D721Med (cell line): Measurements from ENCODE around the gene ASIC2.

Experiments used
- DNase-seq: peaks from one replicate; pipeline ENCODE4 v3.0.0; 2011; ENCODE audit warnings: low spot score; ENCODE audit not compliant: insufficient read length
- FAIRE-seq: peaks from 2 replicates; lab custom pipeline; 2011; peaks lifted over from hg19 to GRCh38; lab: Jason Lieb, UNC
- TF ChIP-seq, protein P1 (sequence below): IDR thresholded peaks from 2 replicates; pipeline ENCODE4 v1.5.1; 2012; ENCODE audit warnings: mild to moderate bottlenecking, control low read depth; ENCODE audit not compliant: insufficient read depth; ENCODE audit errors: missing control alignments

The ASIC2 gene

DNA sequence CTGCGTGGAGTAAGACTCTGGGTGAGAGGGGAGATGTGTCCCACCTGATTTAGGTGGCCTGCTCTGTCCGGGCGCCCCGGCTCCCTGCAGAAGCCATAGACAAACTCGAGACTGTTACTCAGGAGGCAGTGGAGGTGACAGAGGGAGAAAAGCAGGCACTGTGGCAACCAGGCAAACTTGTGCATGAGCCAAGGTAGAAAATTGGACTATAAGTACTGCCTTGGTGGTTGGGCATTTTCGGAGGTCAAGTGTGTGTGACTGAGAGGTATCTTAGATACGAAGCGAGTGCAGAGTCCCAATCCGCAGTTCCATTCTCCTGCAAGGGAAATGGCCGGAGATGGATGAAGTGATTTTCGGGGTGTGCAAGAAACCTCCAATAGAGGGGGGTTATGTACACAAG lies 328.6 kb downstream of the ASIC2 start:
- no peak for DNase-seq
- no peak for FAIRE-seq
- TF ChIP-seq, protein P1, sequence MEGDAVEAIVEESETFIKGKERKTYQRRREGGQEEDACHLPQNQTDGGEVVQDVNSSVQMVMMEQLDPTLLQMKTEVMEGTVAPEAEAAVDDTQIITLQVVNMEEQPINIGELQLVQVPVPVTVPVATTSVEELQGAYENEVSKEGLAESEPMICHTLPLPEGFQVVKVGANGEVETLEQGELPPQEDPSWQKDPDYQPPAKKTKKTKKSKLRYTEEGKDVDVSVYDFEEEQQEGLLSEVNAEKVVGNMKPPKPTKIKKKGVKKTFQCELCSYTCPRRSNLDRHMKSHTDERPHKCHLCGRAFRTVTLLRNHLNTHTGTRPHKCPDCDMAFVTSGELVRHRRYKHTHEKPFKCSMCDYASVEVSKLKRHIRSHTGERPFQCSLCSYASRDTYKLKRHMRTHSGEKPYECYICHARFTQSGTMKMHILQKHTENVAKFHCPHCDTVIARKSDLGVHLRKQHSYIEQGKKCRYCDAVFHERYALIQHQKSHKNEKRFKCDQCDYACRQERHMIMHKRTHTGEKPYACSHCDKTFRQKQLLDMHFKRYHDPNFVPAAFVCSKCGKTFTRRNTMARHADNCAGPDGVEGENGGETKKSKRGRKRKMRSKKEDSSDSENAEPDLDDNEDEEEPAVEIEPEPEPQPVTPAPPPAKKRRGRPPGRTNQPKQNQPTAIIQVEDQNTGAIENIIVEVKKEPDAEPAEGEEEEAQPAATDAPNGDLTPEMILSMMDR: no peak
